Naive B cell (primary cell): ENCODE results near the gene PJVK. TPM values are rescaled to one million over a fixed set of nuclear protein-coding genes. Genes with fewer than 3 reads are reported as not detected.
"Not testable (repeated sequence)": the region's sequence is repeated elsewhere in the genome, so short reads cannot be mapped to it uniquely, and the experiment has no call there.

Experiments
- ATAC-seq, 2 donors: fragments of 150-1000 bp; cut with Tn5 transposase; 2 replicates each; pipeline ENCODE4 v1.10.0; 2021; ENCODE audit warnings: low read depth in 2 of 2, mild to moderate bottlenecking in 2 of 2, moderate library complexity in 2 of 2
- DNase-seq: peaks from one replicate; pipeline ENCODE4 v3.0.0; 2022
- H3K27ac Mint-ChIP-seq, 6 donors: one replicate each; pipeline ENCODE4 v1.8.0; 2020 to 2022; ENCODE audit warnings: mild to moderate bottlenecking in 6 of 6, mixed read lengths in 6 of 6, moderate library complexity in 5 of 6, inconsistent platforms in 2 of 6
- H3K27me3 Mint-ChIP-seq, 3 donors: one replicate each; pipeline ENCODE4 v1.8.0; 2021 to 2022; ENCODE audit warnings: mixed read lengths in 3 of 3, mild to moderate bottlenecking in 1 of 3
- H3K36me3 Mint-ChIP-seq, 2 donors: one replicate each; pipeline ENCODE4 v1.8.0; 2020 to 2022; ENCODE audit warnings: mixed read lengths in 2 of 2, inconsistent platforms in 1 of 2, mild to moderate bottlenecking in 1 of 2
- H3K4me1 Mint-ChIP-seq, 3 donors: one replicate each; pipeline ENCODE4 v1.8.0; 2020 to 2022; ENCODE audit warnings: mixed read lengths in 3 of 3, inconsistent platforms in 1 of 3, mild to moderate bottlenecking in 1 of 3, moderate library complexity in 1 of 3
- H3K4me3 Mint-ChIP-seq, 8 donors: one replicate each; pipeline ENCODE4 v1.8.0; 2020 to 2022; ENCODE audit warnings: mild to moderate bottlenecking in 8 of 8, mixed read lengths in 8 of 8, moderate library complexity in 8 of 8, inconsistent platforms in 2 of 8
- H3K9me3 Mint-ChIP-seq, 7 donors: one replicate each; pipeline ENCODE4 v1.8.0; 2020 to 2022; ENCODE audit warnings: mixed read lengths in 7 of 7, mild to moderate bottlenecking in 5 of 7, inconsistent platforms in 2 of 7, moderate library complexity in 1 of 7
- polyA plus RNA-seq, 6 donors: library from polyadenylated mRNA; unstranded; fragments of 300-500 nt; fragmentation: Illumina TruSeq; gene quantifications; one replicate each; pipeline ENCODE4 v1.2.3, GENCODE V29; 2021; ENCODE audit warnings: low read depth in 6 of 6

PJVK gene
- polyA plus RNA-seq, 6 donors from 2014 or later = 0.24 to 0.68 (median 0.46) TPM; not detected in 2

DNA sequence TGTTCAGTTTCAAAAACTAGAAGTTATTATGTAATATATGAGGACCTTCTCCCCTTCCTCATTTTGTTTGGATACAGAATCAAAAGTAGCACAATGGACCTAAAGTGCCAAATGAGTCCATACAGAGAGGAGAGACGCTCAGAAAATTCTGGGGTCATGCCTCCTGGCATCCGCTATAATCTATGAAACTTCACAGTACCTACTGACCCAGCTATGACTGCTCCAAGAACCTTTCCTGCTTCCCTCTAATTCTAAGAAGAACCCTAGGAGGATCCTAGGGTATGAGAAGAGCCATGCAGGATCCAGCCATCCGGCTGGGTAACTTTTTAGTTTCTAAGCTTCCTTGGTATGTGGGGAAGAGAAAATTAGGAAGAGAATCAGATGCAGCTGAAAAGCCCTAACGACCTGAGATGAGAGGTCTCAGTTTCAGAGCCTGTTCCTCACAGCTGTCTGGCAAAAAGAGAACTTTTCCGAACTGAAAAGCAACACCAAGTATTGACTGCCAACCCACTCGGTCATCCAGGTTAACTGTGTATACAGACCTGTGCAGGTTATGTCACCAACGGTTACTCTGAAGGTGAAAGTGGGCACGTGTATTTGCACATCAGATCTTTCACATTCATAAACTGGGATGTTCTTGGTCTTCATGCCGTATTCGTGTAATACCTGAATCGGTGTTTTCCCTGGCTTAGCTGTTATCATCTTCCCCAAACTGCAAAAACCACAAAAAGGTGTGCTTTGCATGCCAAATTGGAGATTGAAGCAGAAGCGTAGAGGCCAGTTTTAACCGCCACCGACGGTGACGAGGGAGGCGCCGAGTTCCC lies 1.3 kb upstream of the PJVK start:
- H3K9me3 Mint-ChIP-seq = no peaks in the 10 kb centered on the region

GRCh38 chr2:178450524-178450773 lies 729 bp upstream of the PJVK start:
- Mint-ChIP-seq H3K36me3 (no peaks in the 10 kb centered on the region), H3K27me3 (peaks cover 0 to 6% (median 0%) of the 10 kb centered on the region in 3 donors), H3K9me3 (no peaks in the 10 kb centered on the region), H3K4me1 (peaks cover 14 to 32% (median 29%) of the 10 kb centered on the region in 3 donors), H3K27ac (peak overlapping the region; percentile 90 to 97 (median 96)), H3K4me3 (peak overlapping the region; percentile 85 to 94 (median 92))
- DNase-seq (peak; percentile 80), ATAC-seq (peak; percentile 57 to 63)

More for the DNA sequence above, 1.3 kb upstream of the PJVK start:
- Mint-ChIP-seq H3K4me3 (peak overlapping the region; percentile 85 to 94 (median 92)), H3K4me1 (peaks cover 14 to 32% (median 29%) of the 10 kb centered on the region in 3 donors), H3K36me3 (peaks cover 4% of the 10 kb centered on the region in 2 donors), H3K27ac (peak overlapping the region; percentile 90 to 97 (median 96)), H3K27me3 (peaks cover 0 to 6% (median 0%) of the 10 kb centered on the region in 3 donors)
- DNase-seq (no peak), ATAC-seq (no peak)

GRCh38 chr2:178452334-178452733 lies 1.2 kb downstream of the PJVK start:
- no peaks in the 10 kb centered on the region for H3K36me3 Mint-ChIP-seq
- peak overlapping the region in 1 of 6 donors; percentile 3 for H3K27ac Mint-ChIP-seq
- H3K9me3 Mint-ChIP-seq = no peaks in the 10 kb centered on the region

DNA sequence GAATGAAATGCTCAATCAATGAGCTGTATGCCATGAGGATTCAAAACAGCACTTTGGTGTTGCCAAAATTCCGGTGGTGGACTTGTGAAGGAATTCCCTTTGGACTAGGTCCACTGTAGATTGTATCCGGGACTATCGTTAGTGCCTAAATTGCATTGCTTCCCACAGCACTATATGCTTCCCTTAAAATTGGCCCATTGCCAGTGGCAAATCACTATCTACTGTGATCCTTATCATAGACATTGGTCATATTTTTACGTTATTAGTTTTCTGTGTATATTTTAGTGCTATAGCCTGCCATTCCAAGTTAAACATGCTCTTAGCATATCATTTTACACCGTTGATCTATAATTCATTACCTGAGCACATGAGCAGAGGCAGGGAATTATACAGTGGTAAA lies 1.7 kb downstream of the PJVK start:
- ATAC-seq (no peak), DNase-seq (no peak)
- Mint-ChIP-seq H3K27ac (no peak overlapping the region), H3K9me3 (no peaks in the 10 kb centered on the region), H3K4me3 (no peak overlapping the region), H3K4me1 (peaks cover 14 to 31% (median 29%) of the 10 kb centered on the region in 3 donors), H3K27me3 (peaks cover 0 to 6% (median 0%) of the 10 kb centered on the region in 3 donors), H3K36me3 (no peaks in the 10 kb centered on the region)

More at GRCh38 chr2:178452334-178452733, 1.2 kb downstream of the PJVK start:
- no peak for ATAC-seq
- peaks cover 0 to 6% (median 0%) of the 10 kb centered on the region in 3 donors for H3K27me3 Mint-ChIP-seq
- peaks cover 14 to 32% (median 29%) of the 10 kb centered on the region in 3 donors for H3K4me1 Mint-ChIP-seq
- H3K4me3 Mint-ChIP-seq = peak overlapping the region in 7 of 8 donors; percentile 90 to 95 (median 93)
- no peak for DNase-seq

DNA sequence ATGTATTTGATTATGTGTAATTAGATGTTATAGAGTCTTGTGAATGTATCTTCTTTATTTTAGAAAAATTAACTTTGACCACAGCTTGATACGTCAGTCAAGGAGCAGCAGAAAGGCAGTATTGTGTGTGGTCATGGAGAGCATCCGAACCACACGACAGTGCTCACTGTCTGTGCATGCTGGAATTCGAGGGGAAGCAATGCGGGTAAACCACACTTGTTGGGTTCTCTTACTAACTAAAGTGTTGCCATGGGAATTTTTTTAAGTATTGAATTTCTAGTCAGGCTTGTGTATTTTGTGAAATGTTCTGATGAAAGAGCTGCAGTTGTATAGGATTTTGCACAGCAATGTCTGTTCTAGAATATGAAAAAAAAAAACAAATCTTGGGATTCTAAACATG lies 4.8 kb downstream of the PJVK start:
- no peak overlapping the region for H3K4me3 Mint-ChIP-seq
- no peaks in the 10 kb centered on the region for H3K36me3 Mint-ChIP-seq
- no peak for DNase-seq
- peak overlapping the region in 1 of 6 donors; percentile 13 for H3K27ac Mint-ChIP-seq
- peaks cover 8 to 13% (median 9%) of the 10 kb centered on the region in 3 donors for H3K4me1 Mint-ChIP-seq
- no peak for ATAC-seq
- H3K27me3 Mint-ChIP-seq = peaks cover 0 to 6% (median 0%) of the 10 kb centered on the region in 3 donors
- H3K9me3 Mint-ChIP-seq = no peaks in the 10 kb centered on the region

GRCh38 chr2:178457390-178457886 lies 6.3 kb downstream of the PJVK start:
- H3K27ac Mint-ChIP-seq = peak overlapping the region in 1 of 6 donors; percentile 66
- H3K4me1 Mint-ChIP-seq = peaks cover 0 to 5% (median 0%) of the 10 kb centered on the region in 3 donors
- ATAC-seq (no peak), DNase-seq (no peak)
- no peaks in the 10 kb centered on the region for H3K36me3 Mint-ChIP-seq
- H3K9me3 Mint-ChIP-seq = peaks cover 0 to under 1% (median 0%) of the 10 kb centered on the region in 7 donors
- peaks cover 0 to 6% (median 0%) of the 10 kb centered on the region in 3 donors for H3K27me3 Mint-ChIP-seq
- no peak overlapping the region for H3K4me3 Mint-ChIP-seq

DNA sequence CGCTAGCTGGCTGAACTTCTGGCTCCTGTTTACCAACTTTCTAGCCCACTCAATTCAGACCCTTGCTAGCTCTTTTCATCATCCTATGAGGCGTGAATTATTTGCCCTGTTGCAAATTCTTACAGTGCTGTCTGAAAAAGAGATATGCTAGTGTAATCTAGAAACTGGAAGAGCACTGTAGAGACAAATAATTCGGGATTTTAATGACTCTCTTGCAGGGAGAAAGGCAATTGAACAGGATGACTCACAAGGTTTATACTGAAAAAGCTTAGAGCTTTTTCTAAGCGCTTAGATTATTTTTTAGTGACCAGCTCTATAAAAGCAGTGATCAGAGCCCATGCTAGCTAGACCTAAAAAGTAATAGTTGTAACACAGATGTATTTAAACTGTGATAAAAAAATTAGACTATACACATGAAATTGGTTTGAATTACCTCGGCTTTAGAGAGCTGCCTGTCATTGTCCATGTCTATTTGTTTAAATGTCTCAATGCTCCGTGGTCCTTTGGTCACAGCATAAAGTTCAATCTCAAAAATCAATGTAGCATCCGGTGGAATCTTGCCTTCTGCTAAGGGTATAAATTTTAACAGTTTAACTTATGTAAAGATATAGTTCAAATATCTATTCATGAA lies 18.2 kb downstream of the PJVK start:
- H3K4me3 Mint-ChIP-seq = no peak overlapping the region
- H3K36me3 Mint-ChIP-seq = no peaks in the 10 kb centered on the region
- no peaks in the 10 kb centered on the region for H3K9me3 Mint-ChIP-seq
- ATAC-seq (no peak), DNase-seq (no peak)
- H3K27ac Mint-ChIP-seq = no peak overlapping the region
- no peaks in the 10 kb centered on the region for H3K27me3 Mint-ChIP-seq
- no peaks in the 10 kb centered on the region for H3K4me1 Mint-ChIP-seq

- not testable (repeated sequence) for H3K27me3 Mint-ChIP-seq, H3K4me3 Mint-ChIP-seq, ATAC-seq, H3K27ac Mint-ChIP-seq, DNase-seq, H3K36me3 Mint-ChIP-seq, H3K9me3 Mint-ChIP-seq, H3K4me1 Mint-ChIP-seq
Observed at GRCh38 chr2:178471313-178471712, 20.1 kb downstream of the PJVK start.

DNA sequence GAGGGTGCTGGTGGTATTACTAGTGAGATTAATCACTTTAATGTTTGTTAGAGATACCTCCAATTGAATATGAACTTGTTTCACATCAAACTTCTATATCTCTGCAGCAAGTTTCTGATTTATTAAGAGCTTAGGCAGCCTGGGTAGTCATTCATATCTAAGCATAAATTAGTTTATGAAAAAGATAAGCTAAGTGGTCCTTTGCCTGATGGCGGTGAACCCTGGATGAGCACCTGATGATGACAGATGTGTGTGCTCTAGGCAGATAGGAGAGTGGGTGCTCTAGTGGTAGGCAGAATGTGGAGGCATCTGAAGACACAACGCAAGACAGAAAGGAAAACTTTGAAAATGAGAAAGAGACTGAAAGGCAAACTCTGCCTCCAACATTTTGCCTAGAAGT lies 22.2 kb downstream of the PJVK start:
- H3K4me1 Mint-ChIP-seq = peaks cover 2 to 9% (median 3%) of the 10 kb centered on the region in 3 donors
- no peak for ATAC-seq
- H3K36me3 Mint-ChIP-seq = no peaks in the 10 kb centered on the region
- no peak overlapping the region for H3K27ac Mint-ChIP-seq
- no peaks in the 10 kb centered on the region for H3K9me3 Mint-ChIP-seq
- no peaks in the 10 kb centered on the region for H3K27me3 Mint-ChIP-seq
- DNase-seq = no peak
- H3K4me3 Mint-ChIP-seq = peak overlapping the region in 1 of 8 donors; percentile 54

- no peak for ATAC-seq
- H3K4me3 Mint-ChIP-seq = no peak overlapping the region
Observed at GRCh38 chr2:178473931-178474330, 22.8 kb downstream of the PJVK start.

DNA sequence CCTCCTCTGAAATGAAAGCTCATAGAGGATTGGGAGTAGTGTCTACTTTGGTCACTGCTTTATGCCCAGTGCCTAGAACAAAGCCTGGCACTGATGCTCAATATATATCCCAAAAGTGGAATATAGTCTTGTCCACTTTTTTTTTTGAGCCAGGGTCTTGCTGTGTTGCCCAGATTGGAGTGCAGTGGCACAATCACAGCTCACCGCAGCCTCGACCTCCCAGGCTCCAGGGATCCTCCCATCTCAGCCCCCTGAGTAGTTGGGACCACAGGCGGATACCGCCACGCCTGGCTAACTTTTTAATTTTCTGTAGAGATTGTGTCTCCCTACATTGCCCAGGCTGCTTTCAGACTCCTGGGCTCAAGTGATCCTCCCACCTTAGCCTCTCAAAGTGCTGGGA lies 23.4 kb downstream of the PJVK start:
- H3K27me3 Mint-ChIP-seq = no peaks in the 10 kb centered on the region
- H3K27ac Mint-ChIP-seq = no peak overlapping the region
- ATAC-seq (no peak), DNase-seq (no peak)
- H3K36me3 Mint-ChIP-seq = no peaks in the 10 kb centered on the region
- no peaks in the 10 kb centered on the region for H3K9me3 Mint-ChIP-seq
- peaks cover 5 to 20% (median 15%) of the 10 kb centered on the region in 3 donors for H3K4me1 Mint-ChIP-seq
- no peak overlapping the region for H3K4me3 Mint-ChIP-seq

More at GRCh38 chr2:178473931-178474330, 22.8 kb downstream of the PJVK start:
- no peaks in the 10 kb centered on the region for H3K27me3 Mint-ChIP-seq
- no peak overlapping the region for H3K27ac Mint-ChIP-seq
- peaks cover 5 to 14% (median 9%) of the 10 kb centered on the region in 3 donors for H3K4me1 Mint-ChIP-seq
- H3K9me3 Mint-ChIP-seq = no peaks in the 10 kb centered on the region
- DNase-seq = no peak
- H3K36me3 Mint-ChIP-seq = no peaks in the 10 kb centered on the region

DNA sequence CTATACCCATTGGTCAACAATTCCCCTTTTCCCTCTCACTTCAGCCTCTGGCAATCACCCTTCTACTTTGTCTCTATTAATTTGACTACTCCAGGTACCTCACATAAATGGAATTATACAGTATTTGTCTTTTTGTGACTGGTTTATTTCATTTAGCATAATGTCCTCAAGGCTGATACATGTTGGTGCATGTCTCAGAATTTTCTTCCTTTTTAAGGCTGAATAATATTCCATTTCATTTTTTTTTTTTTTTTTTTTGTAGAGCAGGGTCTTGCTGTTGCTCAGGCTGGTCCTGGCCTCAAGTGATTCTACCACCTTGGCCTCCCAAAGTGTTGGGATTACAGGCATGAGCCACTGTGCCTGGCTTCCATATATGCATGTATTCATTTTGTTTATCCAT lies 25.3 kb downstream of the PJVK start:
- ATAC-seq = no peak
- H3K4me3 Mint-ChIP-seq = peak overlapping the region in 1 of 8 donors; percentile 98
- peak overlapping the region in 4 of 6 donors; percentile 28 to 49 (median 36) for H3K27ac Mint-ChIP-seq

GRCh38 chr2:178477443-178478129 lies 26.4 kb downstream of the PJVK start:
- peaks cover 20 to 42% (median 34%) of the 10 kb centered on the region in 3 donors for H3K4me1 Mint-ChIP-seq
- no peaks in the 10 kb centered on the region for H3K36me3 Mint-ChIP-seq
- H3K27me3 Mint-ChIP-seq = no peaks in the 10 kb centered on the region
- no peaks in the 10 kb centered on the region for H3K9me3 Mint-ChIP-seq
- peak overlapping the region; percentile 96 to 100 (median 99) for H3K27ac Mint-ChIP-seq
- no peak for ATAC-seq
- peak overlapping the region; percentile 94 to 99 (median 98) for H3K4me3 Mint-ChIP-seq
- DNase-seq = no peak

More for the DNA sequence above, 25.3 kb downstream of the PJVK start:
- no peak for DNase-seq
- Mint-ChIP-seq H3K9me3 (no peaks in the 10 kb centered on the region), H3K36me3 (no peaks in the 10 kb centered on the region), H3K27me3 (no peaks in the 10 kb centered on the region), H3K4me1 (peaks cover 13 to 31% (median 23%) of the 10 kb centered on the region in 3 donors)
